Measurements from ENCODE around the gene ADIPOR1.
"Not testable (repeated sequence)": the region's sequence is repeated elsewhere in the genome, so short reads cannot be mapped to it uniquely, and the experiment has no call there.

DNA sequence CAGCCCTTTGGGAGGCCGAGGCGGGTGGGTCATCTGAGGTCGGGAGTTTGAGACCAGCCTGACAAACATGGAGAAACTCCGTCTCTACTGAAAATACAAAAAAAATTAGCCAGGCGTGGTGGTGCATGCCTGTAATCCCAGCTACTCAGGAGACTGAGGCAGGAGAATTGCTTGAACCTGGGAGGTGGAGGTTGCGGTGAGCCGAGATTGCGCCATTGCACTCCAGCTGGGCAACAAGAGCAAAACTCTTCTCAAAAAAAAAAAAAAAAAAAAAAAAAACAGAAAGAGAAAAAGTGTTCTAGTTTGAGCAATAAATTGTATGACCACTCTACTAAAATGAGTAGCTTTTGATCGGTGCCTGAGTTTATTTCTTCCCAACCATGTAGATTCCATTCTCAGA lies 28.0 kb upstream of the ADIPOR1 start:
- not testable (repeated sequence) for TF ChIP-seq POLR2A (IDR thresholded peaks at IDR 0.05)
- TF ChIP-seq, protein P1, sequence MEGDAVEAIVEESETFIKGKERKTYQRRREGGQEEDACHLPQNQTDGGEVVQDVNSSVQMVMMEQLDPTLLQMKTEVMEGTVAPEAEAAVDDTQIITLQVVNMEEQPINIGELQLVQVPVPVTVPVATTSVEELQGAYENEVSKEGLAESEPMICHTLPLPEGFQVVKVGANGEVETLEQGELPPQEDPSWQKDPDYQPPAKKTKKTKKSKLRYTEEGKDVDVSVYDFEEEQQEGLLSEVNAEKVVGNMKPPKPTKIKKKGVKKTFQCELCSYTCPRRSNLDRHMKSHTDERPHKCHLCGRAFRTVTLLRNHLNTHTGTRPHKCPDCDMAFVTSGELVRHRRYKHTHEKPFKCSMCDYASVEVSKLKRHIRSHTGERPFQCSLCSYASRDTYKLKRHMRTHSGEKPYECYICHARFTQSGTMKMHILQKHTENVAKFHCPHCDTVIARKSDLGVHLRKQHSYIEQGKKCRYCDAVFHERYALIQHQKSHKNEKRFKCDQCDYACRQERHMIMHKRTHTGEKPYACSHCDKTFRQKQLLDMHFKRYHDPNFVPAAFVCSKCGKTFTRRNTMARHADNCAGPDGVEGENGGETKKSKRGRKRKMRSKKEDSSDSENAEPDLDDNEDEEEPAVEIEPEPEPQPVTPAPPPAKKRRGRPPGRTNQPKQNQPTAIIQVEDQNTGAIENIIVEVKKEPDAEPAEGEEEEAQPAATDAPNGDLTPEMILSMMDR (IDR thresholded peaks at IDR 0.05) = not testable (repeated sequence)

Data from ovary (tissue), 3 donors.